HL-60 (cell line): ENCODE measurements around the gene TANK.

ENCODE experiments used
- DNase-seq, 2 experiments: peaks; one replicate each; pipeline ENCODE4 v3.0.0-alpha.2; 2010 to 2020; ENCODE audit warnings: low read depth in 1 of 2, low spot score in 1 of 2
- H3K27ac ChIP-seq: fragments of 250-450 bp; sonication (Bioruptor Pico); replicated peaks from 2 replicates; pipeline ENCODE4 v1.5.1; 2020; ENCODE audit warnings: mild to moderate bottlenecking, moderate library complexity
- H3K27me3 ChIP-seq: fragments of 250-450 bp; sonication (Bioruptor Pico); 2 replicates; pipeline ENCODE4 v1.5.1; 2021; ENCODE audit warnings: mild to moderate bottlenecking, moderate library complexity; ENCODE audit not compliant: insufficient read depth, poor library complexity, severe bottlenecking
- H3K4me3 ChIP-seq: replicated peaks from 2 replicates; pipeline ENCODE4 v1.5.1; 2011; ENCODE audit warnings: mild to moderate bottlenecking, control low read depth, low read length; ENCODE audit not compliant: insufficient read depth
- CTCF ChIP-seq: IDR thresholded peaks from one replicate; pipeline ENCODE4 v1.5.1; 2011; ENCODE audit warnings: low read length, control low read depth, inconsistent platforms; ENCODE audit not compliant: insufficient read depth
- GABPA ChIP-seq: IDR thresholded peaks from 2 replicates; pipeline ENCODE4 v1.6.1; 2012; ENCODE audit warnings: low read depth
- POLR2AphosphoS5 ChIP-seq: IDR thresholded peaks from 2 replicates; pipeline ENCODE4 v1.6.1; 2012; ENCODE audit warnings: low read depth
- SPI1 ChIP-seq: IDR thresholded peaks from 2 replicates; pipeline ENCODE4 v1.6.1; 2012; ENCODE audit warnings: low read depth, mild to moderate bottlenecking, borderline replicate concordance
- TF ChIP-seq, protein P1 (sequence below): IDR thresholded peaks from 2 replicates; pipeline ENCODE4 v1.6.1; 2012; ENCODE audit warnings: low read depth; ENCODE audit not compliant: insufficient replicate concordance

Gene TANK

DNA sequence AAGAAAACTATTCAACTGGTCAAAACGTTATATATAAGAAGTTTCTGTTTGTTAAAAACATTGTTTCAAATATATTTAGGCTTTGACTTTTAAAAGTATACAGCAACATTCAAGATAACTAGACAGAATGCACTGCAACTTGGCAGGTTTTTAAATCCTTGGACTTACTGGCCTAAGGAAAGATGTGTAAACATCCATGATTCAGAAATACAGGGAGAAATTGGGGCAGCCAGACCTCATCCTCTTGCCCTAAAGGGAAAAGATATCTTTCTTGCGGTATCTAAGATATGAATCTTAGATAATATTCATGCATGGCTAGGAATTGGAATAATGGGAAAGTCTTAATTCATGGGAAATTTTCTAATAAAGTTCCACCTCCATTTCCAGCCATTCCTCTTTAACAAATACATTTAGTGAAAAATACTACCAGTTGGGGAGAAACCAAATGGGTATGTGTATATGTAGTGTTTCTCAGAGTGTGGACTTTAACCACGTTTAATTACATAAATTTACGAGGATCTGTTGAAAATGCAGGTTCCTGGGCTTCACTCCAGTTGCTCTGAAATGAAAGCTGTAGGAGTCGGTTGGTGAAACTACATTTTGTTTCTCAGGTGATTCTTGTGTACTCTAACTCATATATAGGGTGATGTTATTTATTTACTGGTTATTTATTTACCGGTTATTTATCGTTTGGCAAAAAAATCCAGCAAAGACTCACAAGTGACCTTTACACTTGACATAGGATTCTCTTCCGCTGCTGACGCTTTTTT, 587 bp upstream of the TANK start:
- TF ChIP-seq SPI1 (no peak), GABPA (no peak), POLR2AphosphoS5 (no peak), CTCF (no peak)
- TF ChIP-seq, protein P1, sequence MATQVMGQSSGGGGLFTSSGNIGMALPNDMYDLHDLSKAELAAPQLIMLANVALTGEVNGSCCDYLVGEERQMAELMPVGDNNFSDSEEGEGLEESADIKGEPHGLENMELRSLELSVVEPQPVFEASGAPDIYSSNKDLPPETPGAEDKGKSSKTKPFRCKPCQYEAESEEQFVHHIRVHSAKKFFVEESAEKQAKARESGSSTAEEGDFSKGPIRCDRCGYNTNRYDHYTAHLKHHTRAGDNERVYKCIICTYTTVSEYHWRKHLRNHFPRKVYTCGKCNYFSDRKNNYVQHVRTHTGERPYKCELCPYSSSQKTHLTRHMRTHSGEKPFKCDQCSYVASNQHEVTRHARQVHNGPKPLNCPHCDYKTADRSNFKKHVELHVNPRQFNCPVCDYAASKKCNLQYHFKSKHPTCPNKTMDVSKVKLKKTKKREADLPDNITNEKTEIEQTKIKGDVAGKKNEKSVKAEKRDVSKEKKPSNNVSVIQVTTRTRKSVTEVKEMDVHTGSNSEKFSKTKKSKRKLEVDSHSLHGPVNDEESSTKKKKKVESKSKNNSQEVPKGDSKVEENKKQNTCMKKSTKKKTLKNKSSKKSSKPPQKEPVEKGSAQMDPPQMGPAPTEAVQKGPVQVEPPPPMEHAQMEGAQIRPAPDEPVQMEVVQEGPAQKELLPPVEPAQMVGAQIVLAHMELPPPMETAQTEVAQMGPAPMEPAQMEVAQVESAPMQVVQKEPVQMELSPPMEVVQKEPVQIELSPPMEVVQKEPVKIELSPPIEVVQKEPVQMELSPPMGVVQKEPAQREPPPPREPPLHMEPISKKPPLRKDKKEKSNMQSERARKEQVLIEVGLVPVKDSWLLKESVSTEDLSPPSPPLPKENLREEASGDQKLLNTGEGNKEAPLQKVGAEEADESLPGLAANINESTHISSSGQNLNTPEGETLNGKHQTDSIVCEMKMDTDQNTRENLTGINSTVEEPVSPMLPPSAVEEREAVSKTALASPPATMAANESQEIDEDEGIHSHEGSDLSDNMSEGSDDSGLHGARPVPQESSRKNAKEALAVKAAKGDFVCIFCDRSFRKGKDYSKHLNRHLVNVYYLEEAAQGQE, result no peak
- Histone ChIP-seq H3K27me3 (no peaks in the 10 kb centered on the region), H3K27ac (peak overlapping the region; percentile 94), H3K4me3 (peak overlapping the region; percentile 19)
- no peak for DNase-seq

- Histone ChIP-seq H3K27me3 (no peaks in the 10 kb centered on the region), H3K27ac (peak overlapping the region; percentile 94), H3K4me3 (peak overlapping the region; percentile 50)
- TF ChIP-seq CTCF, result no peak
- TF ChIP-seq GABPA, result no peak
- TF ChIP-seq, protein P1, result no peak
- no peak for TF ChIP-seq SPI1
- TF ChIP-seq POLR2AphosphoS5, result no peak
- DNase-seq, result peak in 1 of 2 experiments; percentile 45
These were observed 962 bp downstream of the TANK start for GRCh38 chr2:161161074-161161706.

- no peak for TF ChIP-seq SPI1
- TF ChIP-seq, protein P1, result no peak
- TF ChIP-seq POLR2AphosphoS5, result no peak
- no peak for TF ChIP-seq CTCF
- TF ChIP-seq GABPA, result no peak
- H3K4me3 ChIP-seq, result no peak overlapping the region
- no peak for DNase-seq
- no peaks in the 10 kb centered on the region for H3K27me3 ChIP-seq
- no peak overlapping the region for H3K27ac ChIP-seq
These were observed 3.2 kb downstream of the TANK start for GRCh38 chr2:161163440-161163839.
